ENCODE measurements around the gene PDE5A. TPM values are rescaled to one million over a fixed set of nuclear protein-coding genes. Genes with fewer than 3 reads are reported as not detected.
"Not testable (repeated sequence)": the region's sequence is repeated elsewhere in the genome, so short reads cannot be mapped to it uniquely, and the experiment has no call there.

PDE5A gene
- total RNA-seq (1 to 10 TPM; 1.2 to 1.3 TPM), polyA plus RNA-seq (1 to 10 TPM; 1.0 to 1.1 (median 1.1) TPM), total RNA-seq (0 to 1.6 (median 1.1) reads per million in 6 experiments)

DNA sequence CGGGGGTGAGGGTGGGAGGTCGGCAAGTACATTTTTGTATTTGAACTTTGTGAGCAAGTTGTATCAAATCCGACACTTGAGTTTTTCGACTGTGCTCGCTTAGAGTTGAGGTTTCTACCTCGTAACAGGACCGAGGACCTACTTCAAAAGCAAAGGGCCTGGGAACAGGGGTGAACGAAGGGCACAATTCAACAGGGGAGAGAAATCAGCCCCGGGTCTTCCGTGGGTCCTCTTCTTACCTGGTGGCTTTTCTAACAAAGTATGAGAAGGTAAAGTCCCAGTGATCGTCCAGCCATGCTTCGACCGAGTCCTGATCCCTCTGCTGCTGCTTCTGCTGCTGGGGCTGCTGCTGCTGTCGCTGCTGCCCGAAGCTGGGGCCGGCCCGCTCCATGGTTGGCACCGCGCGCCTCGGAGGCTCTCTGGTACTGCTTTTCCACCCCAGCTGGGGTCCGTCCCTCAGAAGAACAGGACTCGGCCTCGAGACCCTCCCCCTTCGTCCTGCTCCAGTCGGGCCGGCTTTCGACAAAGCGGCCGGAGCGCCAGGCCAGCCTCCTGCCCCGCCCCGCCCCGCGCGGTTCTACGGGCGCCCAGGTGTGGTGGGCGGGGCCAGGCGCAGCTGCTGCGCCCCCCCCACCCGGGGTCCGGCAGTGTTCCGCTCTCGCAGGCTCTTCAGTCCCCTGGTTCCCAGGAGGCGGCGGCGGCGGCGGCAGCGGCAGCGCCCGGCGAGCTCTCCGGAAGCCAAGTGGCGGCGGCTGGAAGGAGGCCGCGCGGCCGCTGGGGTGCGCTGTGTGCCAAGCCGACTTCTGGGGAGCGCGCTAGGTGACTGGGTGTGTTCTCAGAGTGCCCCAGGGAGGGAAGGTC, at the start of gene PDE5A:
Gene PDE5A, minus strand, starts transcription at position 524 of the 861 bp plus-strand sequence. Its CDS starts 133 bp downstream, at position 391.
- peak; percentile 81 for ATAC-seq
- H3K27me3 Mint-ChIP-seq: peaks cover 2 to 24% (median 12%) of the 10 kb centered on the region in 5 donors
- H3K36me3 Mint-ChIP-seq: no peaks in the 10 kb centered on the region
- peaks cover 17 to 28% (median 22%) of the 10 kb centered on the region in 4 donors for H3K4me1 Mint-ChIP-seq
- no peaks in the 10 kb centered on the region for H3K9me3 Mint-ChIP-seq
- H3K27ac Mint-ChIP-seq: peak within 1 kb of the TSS; percentile 37 to 92 (median 68)
- H3K4me3 Mint-ChIP-seq: peak within 1 kb of the TSS; percentile 84 to 96 (median 93)
- POLR2A ChIA-PET: interaction anchor here (0.6 to 1.5 kb wide), 5 partner anchors 70 to 1037 kb away, joined by 3 to 7 read pairs (median 4); no protein-coding TSS in a partner anchor
- DNase-seq: peak; percentile 55 to 84 (median 69)

DNA sequence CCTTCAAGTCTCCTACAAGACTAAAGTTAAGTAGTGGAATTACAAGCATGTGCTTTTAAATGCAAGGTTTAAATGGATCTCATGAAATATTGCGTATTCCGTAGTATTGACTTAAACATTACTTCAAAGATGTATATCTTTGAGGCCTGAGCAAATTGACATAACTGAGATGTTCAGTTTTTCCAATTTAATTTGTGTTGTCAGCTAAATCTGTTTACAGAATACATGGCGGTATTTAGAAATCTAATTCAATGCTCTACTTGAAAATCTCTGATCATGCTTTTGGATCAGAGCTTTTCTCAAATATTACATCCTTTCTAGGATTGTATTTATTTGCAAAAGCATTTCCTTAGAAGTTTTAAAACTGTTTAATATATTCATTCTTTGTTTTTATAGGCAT, 47.5 kb upstream of the PDE5A start:
- no peak for ATAC-seq
- Mint-ChIP-seq H3K27me3 (peaks cover 2 to 26% (median 8%) of the 10 kb centered on the region in 5 donors), H3K4me3 (no peak overlapping the region), H3K36me3 (no peaks in the 10 kb centered on the region), H3K27ac (no peak overlapping the region), H3K4me1 (no peaks in the 10 kb centered on the region), H3K9me3 (no peaks in the 10 kb centered on the region)
- POLR2A ChIA-PET: no interaction called here
- DNase-seq: no peak

DNA sequence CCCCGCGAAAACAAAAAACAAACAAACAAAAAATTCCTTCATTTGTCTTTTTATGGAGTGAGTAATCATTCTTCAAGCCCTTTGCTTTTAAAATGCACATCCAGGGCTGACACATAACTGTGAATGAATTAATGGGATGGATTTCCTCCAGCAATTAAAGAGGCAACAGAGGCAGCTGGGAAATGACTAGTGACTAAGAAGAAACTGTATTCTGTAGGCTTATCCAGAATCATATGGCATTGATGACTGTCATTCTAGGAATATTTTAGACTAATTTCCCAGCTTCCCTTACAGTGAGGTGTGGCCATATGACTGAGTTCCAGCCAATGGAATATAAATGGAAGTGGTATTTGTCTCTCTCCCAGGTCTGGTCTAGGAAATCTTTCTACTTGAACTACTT, 46.8 kb upstream of the PDE5A start:
- peaks cover 0 to 24% (median 6%) of the 10 kb centered on the region in 5 donors for H3K27me3 Mint-ChIP-seq

DNA sequence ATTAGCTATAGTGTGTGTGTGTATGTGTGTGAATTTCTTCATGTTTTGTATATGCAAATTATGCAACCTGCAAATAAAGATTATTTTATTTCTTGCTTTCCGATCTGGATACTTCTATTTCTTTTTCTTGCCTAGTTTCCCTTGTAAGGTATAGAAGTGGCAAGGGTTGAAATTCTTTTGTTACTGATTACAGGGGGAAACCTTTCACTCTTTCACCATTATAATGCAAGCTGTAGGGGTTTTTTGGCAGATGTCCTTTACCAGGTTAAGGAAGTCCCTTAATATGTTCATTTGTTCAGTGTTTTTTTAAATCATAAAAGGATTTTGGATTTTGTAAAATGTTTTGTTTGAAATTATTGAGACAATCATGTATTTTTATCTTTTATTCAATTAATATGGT, 44.3 kb upstream of the PDE5A start:
- no peak overlapping the region for H3K4me3 Mint-ChIP-seq
- no peaks in the 10 kb centered on the region for H3K4me1 Mint-ChIP-seq
- no peak overlapping the region for H3K27ac Mint-ChIP-seq
- no peaks in the 10 kb centered on the region for H3K9me3 Mint-ChIP-seq
- no peaks in the 10 kb centered on the region for H3K36me3 Mint-ChIP-seq
- POLR2A ChIA-PET: no interaction called here
- no peak for ATAC-seq
- H3K27me3 Mint-ChIP-seq: peaks cover 0 to 7% (median 3%) of the 10 kb centered on the region in 5 donors
- DNase-seq: no peak

More for the DNA sequence above, 46.8 kb upstream of the PDE5A start:
- Mint-ChIP-seq H3K36me3 (no peaks in the 10 kb centered on the region), H3K4me1 (no peaks in the 10 kb centered on the region), H3K27ac (no peak overlapping the region), H3K9me3 (no peaks in the 10 kb centered on the region), H3K4me3 (no peak overlapping the region)
- ATAC-seq: no peak
- POLR2A ChIA-PET: no interaction called here
- no peak for DNase-seq

DNA sequence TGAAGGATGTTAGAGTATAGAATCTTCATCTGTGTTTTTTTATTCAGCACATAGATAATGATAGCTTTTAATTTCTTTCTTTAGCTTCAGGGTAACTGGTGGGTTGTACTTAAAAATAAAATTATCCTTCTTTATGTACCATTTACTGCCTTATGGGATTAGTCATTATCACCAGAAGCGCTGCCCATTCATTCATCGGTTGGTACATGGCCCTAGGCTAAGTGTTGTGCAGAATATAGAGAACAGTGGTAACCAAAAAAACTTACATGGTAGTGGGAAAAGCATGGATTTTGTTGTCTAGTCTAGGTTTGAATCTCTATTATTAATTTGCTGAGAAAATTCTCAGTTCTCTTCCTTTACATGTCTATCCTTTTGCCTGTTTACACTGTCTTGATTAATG, 43.5 kb upstream of the PDE5A start:
- POLR2A ChIA-PET: no interaction called here
- no peak for DNase-seq
- Mint-ChIP-seq H3K9me3 (no peaks in the 10 kb centered on the region), H3K27ac (no peak overlapping the region), H3K27me3 (peaks cover 0 to 7% (median 3%) of the 10 kb centered on the region in 5 donors), H3K4me3 (no peak overlapping the region), H3K4me1 (no peaks in the 10 kb centered on the region), H3K36me3 (no peaks in the 10 kb centered on the region)
- no peak for ATAC-seq

DNA sequence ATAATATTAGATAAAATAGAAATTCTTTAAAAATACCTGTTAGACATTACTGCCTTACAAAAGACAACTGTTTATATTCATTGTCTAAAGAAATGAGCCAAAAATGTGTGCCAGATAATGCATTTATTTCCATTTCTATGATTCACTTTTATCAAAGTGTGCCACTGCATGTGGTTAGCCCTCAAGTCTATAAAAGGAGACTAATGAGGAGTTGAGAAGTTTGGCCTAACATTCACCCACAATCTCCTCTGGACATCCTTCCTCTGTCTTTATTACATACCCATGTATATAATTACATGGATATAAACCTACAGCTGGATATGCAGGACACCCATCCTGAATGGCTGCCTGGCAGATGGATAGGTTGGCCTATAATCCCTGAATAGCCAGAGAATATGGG, 42.6 kb upstream of the PDE5A start:
- no peaks in the 10 kb centered on the region for H3K36me3 Mint-ChIP-seq
- no peaks in the 10 kb centered on the region for H3K4me1 Mint-ChIP-seq
- H3K4me3 Mint-ChIP-seq: no peak overlapping the region
- POLR2A ChIA-PET: no interaction called here
- H3K9me3 Mint-ChIP-seq: no peaks in the 10 kb centered on the region
- ATAC-seq (no peak), DNase-seq (no peak)
- no peak overlapping the region for H3K27ac Mint-ChIP-seq
- peaks cover 2 to 15% (median 3%) of the 10 kb centered on the region in 5 donors for H3K27me3 Mint-ChIP-seq

DNA sequence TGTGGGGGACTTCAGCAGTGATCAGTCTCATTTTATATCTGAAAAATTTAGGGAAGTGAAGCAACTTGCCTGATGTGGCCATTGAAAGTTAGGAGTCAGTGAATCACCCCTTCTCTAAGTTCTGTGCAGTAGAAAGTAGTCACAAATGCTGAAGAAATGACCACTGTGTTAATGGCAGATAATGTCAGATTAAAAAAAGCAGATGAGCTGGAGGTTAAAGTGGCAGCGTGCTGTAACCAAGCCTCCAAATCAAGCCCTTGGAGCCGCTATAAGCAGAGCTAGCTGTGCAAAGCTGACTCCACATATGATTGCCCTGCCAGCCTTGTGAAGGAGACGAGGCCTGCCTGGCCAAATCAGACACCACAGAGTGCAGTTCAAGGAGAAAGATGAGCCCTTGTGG, 39.2 kb upstream of the PDE5A start:
- no peaks in the 10 kb centered on the region for H3K9me3 Mint-ChIP-seq

DNA sequence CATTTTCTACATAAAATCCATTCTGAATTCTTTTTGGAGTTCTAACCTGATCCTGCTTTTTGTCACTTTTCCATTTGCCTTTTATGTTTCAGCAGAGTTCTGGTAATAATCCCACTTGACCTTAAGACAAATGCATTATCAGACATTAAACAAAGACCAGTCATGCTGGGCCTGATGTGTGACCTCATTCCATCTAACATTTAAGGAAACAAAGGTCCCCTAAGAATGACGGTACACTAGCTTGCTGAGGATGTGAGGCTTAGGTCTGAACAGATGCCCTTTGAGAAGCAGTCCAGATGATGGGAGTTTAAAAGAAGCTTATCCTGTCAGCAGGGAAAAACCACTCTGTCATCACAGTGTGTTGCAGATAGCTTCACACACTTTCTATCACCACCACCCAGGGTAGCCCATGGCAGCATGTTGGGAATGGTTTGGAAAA, 38.1 kb upstream of the PDE5A start:
- DNase-seq: no peak
- POLR2A ChIA-PET: no interaction called here
- ATAC-seq: no peak
- H3K4me1 Mint-ChIP-seq: no peaks in the 10 kb centered on the region
- H3K27me3 Mint-ChIP-seq: peaks cover 12 to 44% (median 13%) of the 10 kb centered on the region in 5 donors
- H3K9me3 Mint-ChIP-seq: no peaks in the 10 kb centered on the region
- no peak overlapping the region for H3K27ac Mint-ChIP-seq
- H3K36me3 Mint-ChIP-seq: no peaks in the 10 kb centered on the region
- H3K4me3 Mint-ChIP-seq: no peak overlapping the region

More for the DNA sequence above, 39.2 kb upstream of the PDE5A start:
- DNase-seq (no peak), ATAC-seq (no peak)
- H3K27me3 Mint-ChIP-seq: peaks cover 6 to 34% (median 6%) of the 10 kb centered on the region in 5 donors
- no peak overlapping the region for H3K4me3 Mint-ChIP-seq
- H3K4me1 Mint-ChIP-seq: no peaks in the 10 kb centered on the region
- POLR2A ChIA-PET: no interaction called here
- no peaks in the 10 kb centered on the region for H3K36me3 Mint-ChIP-seq
- H3K27ac Mint-ChIP-seq: no peak overlapping the region

DNA sequence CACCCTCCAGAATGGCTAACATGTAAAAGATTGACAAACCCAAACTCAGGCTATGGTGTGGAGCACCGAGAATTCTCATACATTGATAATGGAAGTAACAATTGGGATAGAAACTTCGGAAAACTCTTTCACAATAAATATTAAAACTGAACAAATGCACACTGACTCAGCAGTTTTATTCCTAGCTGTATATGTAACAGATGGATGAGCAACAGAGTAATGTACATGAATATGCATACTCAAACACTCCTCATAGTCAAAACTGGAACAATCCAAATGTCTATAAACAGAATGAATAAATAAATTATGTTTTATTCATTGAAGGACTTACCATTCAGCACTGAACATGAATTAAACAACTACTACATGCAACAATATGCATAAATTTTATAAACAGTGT, 37.1 kb upstream of the PDE5A start:
- no peak overlapping the region for H3K4me3 Mint-ChIP-seq
- POLR2A ChIA-PET: no interaction called here
- peaks cover 12 to 44% (median 17%) of the 10 kb centered on the region in 5 donors for H3K27me3 Mint-ChIP-seq
- H3K9me3 Mint-ChIP-seq: no peaks in the 10 kb centered on the region
- no peak overlapping the region for H3K27ac Mint-ChIP-seq
- H3K36me3 Mint-ChIP-seq: no peaks in the 10 kb centered on the region
- H3K4me1 Mint-ChIP-seq: no peaks in the 10 kb centered on the region
- DNase-seq (no peak), ATAC-seq (no peak)

DNA sequence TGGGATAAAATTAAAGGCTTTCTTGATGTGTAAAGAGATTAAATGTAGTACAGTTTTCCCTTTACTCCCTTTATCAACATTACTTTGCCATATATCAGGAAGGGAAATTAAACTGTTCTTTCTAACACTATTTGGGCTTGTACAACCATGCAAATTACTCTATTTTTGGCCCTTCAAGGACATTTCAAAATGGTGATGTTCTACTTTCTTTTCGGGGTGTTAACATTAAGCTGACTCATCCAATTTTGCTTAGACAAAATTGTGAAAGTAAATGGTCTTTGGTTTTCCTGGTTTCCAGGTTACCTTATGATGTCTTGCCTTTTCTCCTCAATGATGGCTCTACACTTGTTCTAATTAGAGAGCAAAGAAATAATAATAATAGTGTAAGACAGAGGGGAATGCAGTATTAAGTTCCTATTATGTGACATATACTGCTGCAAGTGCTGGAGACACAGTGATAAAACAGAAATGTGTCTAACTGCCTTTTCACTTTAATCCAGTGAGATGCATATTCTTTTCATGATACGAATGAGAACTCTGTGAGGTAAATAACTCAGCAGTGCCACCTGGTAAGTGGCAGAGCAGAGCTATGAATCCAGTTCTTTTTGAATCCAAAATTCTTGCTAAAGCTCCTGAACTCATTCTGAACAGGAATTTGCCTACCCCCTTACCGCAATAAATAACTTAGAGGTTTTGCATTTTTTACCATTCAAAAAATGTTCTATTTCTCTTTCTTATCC, 35.7 kb upstream of the PDE5A start:
- DNase-seq (no peak), ATAC-seq (no peak)
- Mint-ChIP-seq H3K9me3 (no peaks in the 10 kb centered on the region), H3K27me3 (peaks cover 12 to 44% (median 17%) of the 10 kb centered on the region in 5 donors), H3K4me3 (no peak overlapping the region), H3K27ac (no peak overlapping the region), H3K4me1 (no peaks in the 10 kb centered on the region), H3K36me3 (no peaks in the 10 kb centered on the region)
- POLR2A ChIA-PET: no interaction called here

DNA sequence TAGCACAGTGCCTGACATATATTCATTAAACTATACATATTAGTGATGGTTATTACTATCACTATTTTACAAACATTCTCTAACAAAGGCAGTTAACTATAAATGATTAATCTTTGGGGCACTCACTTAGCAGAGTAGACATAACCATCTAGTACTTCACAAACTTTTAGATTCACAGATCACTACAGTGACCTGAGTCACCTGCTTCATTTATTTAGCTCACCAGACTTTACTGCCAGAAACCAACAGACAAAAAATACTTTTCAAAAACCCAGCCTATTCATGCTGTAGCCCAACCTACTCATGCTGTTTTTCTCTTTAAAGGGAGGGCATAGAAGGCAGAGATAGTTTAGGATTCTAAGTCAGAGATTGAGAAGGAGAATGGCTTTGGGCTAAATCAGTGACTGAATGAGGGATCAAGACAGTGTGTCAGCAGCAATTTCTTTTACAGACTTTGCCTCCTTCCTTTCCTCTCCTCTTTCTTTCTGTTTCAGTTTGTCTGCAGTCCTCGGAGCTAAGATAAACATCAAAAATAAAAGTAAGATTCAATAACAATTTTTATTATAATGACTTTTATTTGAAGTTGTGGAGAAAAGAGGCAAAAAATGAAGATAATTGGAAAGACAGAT, 34.7 kb upstream of the PDE5A start:
- Mint-ChIP-seq H3K36me3 (no peaks in the 10 kb centered on the region), H3K27ac (no peak overlapping the region), H3K9me3 (no peaks in the 10 kb centered on the region), H3K4me1 (no peaks in the 10 kb centered on the region), H3K4me3 (no peak overlapping the region), H3K27me3 (peaks cover 12 to 44% (median 17%) of the 10 kb centered on the region in 5 donors)
- ATAC-seq (no peak), DNase-seq (no peak)
- POLR2A ChIA-PET: no interaction called here

DNA sequence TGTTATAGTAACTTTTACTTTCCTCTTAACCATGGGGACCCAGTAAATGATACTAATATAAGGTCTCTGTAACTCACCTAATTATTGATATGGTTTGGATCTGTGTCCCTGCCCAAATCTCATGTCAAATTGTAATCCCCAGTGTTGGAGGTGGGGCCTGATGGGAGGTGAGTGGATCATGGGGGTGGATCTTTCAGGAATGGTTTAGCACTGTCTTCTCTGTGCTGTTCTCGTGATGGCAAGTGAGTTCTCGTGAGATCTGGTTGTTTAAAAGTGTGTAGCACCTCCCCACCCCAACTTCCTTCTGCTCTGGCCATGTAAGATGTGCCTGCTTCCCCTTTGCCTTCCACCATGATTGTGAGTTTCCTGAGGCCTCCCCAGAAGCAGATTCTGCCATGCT, 34.0 kb upstream of the PDE5A start:
- POLR2A ChIA-PET, H3K27ac Mint-ChIP-seq, H3K9me3 Mint-ChIP-seq, H3K4me3 Mint-ChIP-seq, DNase-seq, H3K36me3 Mint-ChIP-seq, H3K4me1 Mint-ChIP-seq, ATAC-seq: not testable (repeated sequence)
- H3K27me3 Mint-ChIP-seq: peaks cover 12 to 44% (median 17%) of the 10 kb centered on the region in 5 donors

DNA sequence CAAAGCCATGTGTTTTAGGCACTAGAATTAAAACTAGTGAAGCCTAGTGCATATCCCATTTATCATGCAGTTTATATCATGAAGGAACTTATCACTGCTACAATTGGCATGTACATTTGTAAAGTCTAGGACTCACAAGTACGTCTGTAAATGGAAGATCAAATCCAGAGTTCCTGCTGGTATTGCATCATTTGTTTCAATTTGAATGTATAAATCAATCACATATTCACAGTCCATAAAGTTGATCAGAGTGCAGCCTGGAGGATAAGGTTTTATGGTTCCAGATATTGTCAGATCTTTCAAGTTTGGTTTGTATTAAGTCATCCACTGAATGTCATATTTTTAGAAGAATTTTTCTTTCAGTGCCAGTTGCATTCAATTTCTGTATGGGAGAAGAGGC, 32.6 kb upstream of the PDE5A start:
- DNase-seq (no peak), ATAC-seq (no peak)
- no peaks in the 10 kb centered on the region for H3K36me3 Mint-ChIP-seq
- H3K4me1 Mint-ChIP-seq: no peaks in the 10 kb centered on the region
- POLR2A ChIA-PET: no interaction called here
- H3K9me3 Mint-ChIP-seq: no peaks in the 10 kb centered on the region
- H3K27ac Mint-ChIP-seq: no peak overlapping the region
- no peak overlapping the region for H3K4me3 Mint-ChIP-seq
- peaks cover 12 to 36% (median 16%) of the 10 kb centered on the region in 5 donors for H3K27me3 Mint-ChIP-seq
